CD4-positive, alpha-beta T cell treated with Interleukin-4 for 4 hours (primary cell): ENCODE measurements around the gene ARPP21.
"Not testable (repeated sequence)": the region's sequence is repeated elsewhere in the genome, so short reads cannot be mapped to it uniquely, and the experiment has no call there.

Experiments
- DNase-seq: peaks from one replicate; pipeline ENCODE4 v3.0.0-alpha.2; 2020

The ARPP21 gene

DNA sequence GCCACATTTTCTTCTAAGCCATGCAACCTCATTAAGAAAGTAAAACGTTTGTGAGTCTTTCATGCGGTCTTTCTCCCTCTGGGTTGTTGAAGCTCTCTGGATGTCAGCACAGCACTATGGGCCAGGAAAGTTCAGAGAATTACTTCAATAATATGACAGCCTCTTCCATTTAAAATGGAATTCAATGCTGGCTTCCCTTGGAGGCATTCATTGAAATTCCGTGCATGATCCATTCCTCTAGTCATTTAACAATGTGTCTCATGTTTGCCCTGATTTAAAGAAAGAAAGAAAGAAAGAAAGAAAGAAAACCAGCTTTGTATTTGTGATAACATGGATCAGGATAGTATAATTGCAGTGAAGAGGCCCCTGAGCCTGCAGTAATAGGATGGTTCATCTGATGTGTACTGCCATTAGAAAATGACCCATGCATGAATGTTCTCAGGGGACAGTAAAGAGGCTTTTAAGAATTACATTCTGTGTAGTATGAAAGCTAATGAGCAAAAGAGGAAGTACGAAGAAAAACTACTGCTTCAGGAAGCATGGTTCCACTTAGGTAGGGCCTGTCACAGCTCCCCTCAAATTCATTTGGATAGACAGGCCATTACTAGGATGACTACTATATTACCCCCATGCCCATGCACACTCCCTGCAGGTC lies 146.0 kb downstream of the ARPP21 start:
- DNase-seq, result no peak

DNA sequence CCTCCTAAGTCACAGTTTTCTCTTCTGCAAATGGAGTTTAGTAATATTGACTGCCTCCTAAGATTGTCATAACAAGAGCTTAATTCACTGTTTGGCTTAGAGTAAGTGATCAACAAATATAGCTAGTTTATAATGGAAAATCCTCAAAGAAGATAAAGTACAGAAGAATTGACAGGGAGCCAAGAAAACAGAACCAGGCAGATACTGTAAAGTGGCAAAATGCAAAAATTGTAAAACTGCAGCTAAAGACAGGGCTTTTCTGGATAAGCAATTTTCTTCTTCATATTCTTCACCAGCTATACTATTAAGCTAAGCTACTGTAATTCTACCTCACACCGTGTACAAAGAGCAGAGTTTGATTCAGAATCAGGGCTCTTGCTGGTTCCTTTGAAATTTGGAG lies 148.6 kb downstream of the ARPP21 start:
- DNase-seq, result no peak

DNA sequence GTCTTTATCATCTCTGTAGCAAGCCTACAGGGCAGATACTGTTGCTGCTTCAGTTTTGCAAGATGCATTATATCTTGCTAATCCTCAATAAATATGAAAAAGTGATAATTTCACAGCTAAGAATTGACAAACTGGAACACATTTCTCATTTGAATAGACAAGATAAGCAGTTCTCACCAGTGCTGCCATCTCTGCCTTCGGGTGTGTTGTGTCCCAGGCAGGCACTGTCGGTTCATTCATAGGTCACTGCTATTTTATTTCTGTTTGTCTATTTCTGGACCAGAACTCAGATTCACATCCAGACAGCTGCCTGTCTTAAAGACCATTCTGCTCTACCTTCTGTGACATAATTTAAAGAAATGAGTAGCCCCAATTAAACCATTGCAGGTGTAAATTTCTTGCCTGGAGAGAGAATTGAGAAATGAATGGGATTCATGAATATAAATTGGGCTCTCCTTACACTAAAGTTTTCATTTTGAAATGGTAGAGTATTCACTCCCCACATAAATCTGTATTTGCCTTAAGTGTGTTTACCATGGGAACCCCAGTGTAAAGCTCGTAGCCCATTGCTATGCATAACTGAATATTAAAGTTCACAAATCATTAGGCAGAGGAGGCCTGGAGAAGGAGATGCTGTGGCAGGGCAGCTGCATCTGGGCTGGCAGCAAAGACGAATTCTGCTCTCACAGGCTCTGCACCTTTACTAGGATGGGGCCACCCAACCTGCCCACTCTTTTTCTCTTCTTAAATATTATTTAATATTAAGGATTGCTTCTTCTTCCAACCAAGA lies 149.9 kb downstream of the ARPP21 start:
- DNase-seq, result no peak

- DNase-seq, result no peak
Measured at GRCh38 chr3:35790764-35791163, 151.4 kb downstream of the ARPP21 start.

DNA sequence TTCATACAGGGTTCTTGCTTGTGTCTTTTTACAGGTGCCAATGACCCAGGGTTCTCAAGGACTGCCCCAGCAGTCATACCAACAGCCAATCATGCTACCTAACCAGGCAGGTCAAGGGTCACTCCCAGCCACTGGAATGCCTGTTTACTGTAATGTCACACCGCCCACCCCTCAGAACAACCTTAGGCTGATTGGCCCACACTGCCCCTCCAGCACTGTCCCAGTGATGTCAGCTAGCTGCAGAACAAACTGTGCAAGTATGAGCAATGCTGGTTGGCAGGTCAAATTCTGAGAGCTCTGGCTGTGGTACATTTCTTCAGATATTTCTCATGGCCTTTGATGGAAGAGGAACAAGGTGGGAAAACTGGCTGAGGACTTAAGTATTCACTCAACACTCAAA lies 154.3 kb downstream of the ARPP21 start:
- no peak for DNase-seq

- DNase-seq, result no peak
Measured at GRCh38 chr3:35800960-35801459, 161.7 kb downstream of the ARPP21 start.

- no peak for DNase-seq
Measured at GRCh38 chr3:35814531-35814930, 175.2 kb downstream of the ARPP21 start.

- DNase-seq, result not testable (repeated sequence)
Measured at GRCh38 chr3:35815796-35816195, 176.5 kb downstream of the ARPP21 start.

GRCh38 chr3:35817216-35817615 lies 177.9 kb downstream of the ARPP21 start:
- DNase-seq, result no peak

DNA sequence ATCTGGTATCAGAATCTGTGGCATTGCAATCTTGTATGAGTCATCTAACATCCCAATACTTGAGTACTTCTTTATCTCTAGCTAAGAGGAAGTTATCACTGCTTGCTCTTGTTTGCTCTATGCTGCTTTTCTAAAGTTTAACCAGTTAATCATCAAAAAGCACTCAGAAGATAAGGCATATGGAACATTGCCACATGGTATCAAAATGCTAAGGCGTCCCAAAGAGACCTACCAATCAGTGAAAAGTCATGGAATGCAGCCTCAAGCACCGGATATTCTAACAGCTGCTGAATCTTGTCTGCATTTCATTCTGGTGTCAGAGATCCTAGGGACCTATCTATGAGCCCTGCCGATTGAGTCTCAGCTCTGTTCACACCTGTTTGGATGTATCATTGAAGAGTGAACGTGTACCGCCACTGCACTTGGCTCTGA lies 192.8 kb downstream of the ARPP21 start:
- no peak for DNase-seq
